ENCODE data around the gene GBP7. TPM values are rescaled to one million over a fixed set of nuclear protein-coding genes. Genes with fewer than 3 reads are reported as not detected.

Gene GBP7
- total RNA-seq, 4 donors from 2014 or later = not detected

- Histone ChIP-seq H3K4me1 (no peaks in the 10 kb centered on the region), H3K36me3 (no peaks in the 10 kb centered on the region), H3K4me3 (no peak overlapping the region), H3K9me3 (no peaks in the 10 kb centered on the region), H3K27ac (no peak overlapping the region), H3K27me3 (no peaks in the 10 kb centered on the region)
- DNase-seq = no peak
- TF ChIP-seq POLR2A (IDR thresholded peaks at IDR 0.05) = no peak
- TF ChIP-seq CTCF (IDR thresholded peaks at IDR 0.05) = peak in 5 of 6 experiments; percentile 38 to 81 (median 53)
- intact Hi-C loops (cut with DNase I) = no loop called here
These were observed 90.0 kb downstream of the GBP7 start for GRCh38 chr1:89085781-89086180.

Other genes starting within 250 kb of the GBP7 start
- gene KYAT3, start 183.4 kb downstream of the GBP7 start, total RNA-seq = 10 to 100 TPM; 13.8 to 41.4 (median 33.0) TPM
- 10 to 100 TPM; 12.4 to 32.0 (median 16.8) TPM for gene RBMXL1, start 183.4 kb downstream of the GBP7 start, total RNA-seq
- 10 to 100 TPM in 3 of 4 donors, 1 to 10 TPM in 1; 9.6 to 16.7 (median 12.9) TPM for gene GBP3, start 153.1 kb downstream of the GBP7 start, total RNA-seq
- gene GBP1, start 110.8 kb downstream of the GBP7 start, total RNA-seq = 10 to 100 TPM in 3 of 4 donors, 1 to 10 TPM in 1; 6.3 to 22.1 (median 15.2) TPM
- gene GBP2, start 49.9 kb downstream of the GBP7 start, total RNA-seq = 10 to 100 TPM; 23.6 to 97.7 (median 54.2) TPM
- gene GBP4, start 22.9 kb upstream of the GBP7 start, total RNA-seq = 1 to 10 TPM; 2.5 to 7.4 (median 4.1) TPM
- 1 to 10 TPM; 2.4 to 6.4 (median 4.8) TPM for gene GBP5, start 96.9 kb upstream of the GBP7 start, total RNA-seq
- 100 to 1,000 TPM; 419 to 894 (median 477) TPM for gene GBP6, start 188.1 kb upstream of the GBP7 start, total RNA-seq